GM12865 (cell line): Measurements from ENCODE around the gene CAD.

Source experiments
- DNase-seq: peaks from one replicate; pipeline ENCODE4 v3.0.0; 2010; ENCODE audit warnings: low read depth
- H3K4me3 ChIP-seq: 2 replicates; pipeline ENCODE4 v1.5.1; 2011; ENCODE audit warnings: mild to moderate bottlenecking, low read depth, low read length, control low read depth
- TF ChIP-seq, protein P1 (sequence below): IDR thresholded peaks from 2 replicates; pipeline ENCODE4 v1.5.1; 2011; ENCODE audit warnings: low read length, control low read depth, low read depth, inconsistent platforms; ENCODE audit not compliant: insufficient read depth; ENCODE audit errors: missing control alignments

The CAD gene

DNA sequence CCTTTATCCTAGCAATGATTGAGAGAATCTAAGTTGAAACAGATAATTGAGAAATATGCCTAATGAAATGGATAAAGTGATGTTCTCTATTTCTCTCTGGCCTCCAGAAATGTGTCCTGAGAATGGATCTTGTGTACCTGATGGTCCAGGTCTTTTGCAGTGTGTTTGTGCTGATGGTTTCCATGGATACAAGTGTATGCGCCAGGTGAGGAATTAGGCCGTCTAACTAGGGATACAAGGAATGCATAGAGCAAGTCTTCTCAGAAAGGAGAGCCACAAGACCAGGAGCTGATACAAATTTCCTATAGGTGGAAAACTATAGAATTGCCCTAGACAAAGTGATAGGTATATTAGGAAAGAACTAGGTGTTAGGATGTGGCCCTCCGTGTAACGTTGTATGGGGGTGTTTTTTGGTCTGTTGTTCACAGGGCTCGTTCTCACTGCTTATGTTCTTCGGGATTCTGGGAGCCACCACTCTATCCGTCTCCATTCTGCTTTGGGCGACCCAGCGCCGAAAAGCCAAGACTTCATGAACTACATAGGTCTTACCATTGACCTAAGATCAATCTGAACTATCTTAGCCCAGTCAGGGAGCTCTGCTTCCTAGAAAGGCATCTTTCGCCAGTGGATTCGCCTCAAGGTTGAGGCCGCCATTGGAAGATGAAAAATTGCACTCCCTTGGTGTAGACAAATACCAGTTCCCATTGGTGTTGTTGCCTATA is 592 bp upstream of the CAD start:
- TF ChIP-seq, protein P1, sequence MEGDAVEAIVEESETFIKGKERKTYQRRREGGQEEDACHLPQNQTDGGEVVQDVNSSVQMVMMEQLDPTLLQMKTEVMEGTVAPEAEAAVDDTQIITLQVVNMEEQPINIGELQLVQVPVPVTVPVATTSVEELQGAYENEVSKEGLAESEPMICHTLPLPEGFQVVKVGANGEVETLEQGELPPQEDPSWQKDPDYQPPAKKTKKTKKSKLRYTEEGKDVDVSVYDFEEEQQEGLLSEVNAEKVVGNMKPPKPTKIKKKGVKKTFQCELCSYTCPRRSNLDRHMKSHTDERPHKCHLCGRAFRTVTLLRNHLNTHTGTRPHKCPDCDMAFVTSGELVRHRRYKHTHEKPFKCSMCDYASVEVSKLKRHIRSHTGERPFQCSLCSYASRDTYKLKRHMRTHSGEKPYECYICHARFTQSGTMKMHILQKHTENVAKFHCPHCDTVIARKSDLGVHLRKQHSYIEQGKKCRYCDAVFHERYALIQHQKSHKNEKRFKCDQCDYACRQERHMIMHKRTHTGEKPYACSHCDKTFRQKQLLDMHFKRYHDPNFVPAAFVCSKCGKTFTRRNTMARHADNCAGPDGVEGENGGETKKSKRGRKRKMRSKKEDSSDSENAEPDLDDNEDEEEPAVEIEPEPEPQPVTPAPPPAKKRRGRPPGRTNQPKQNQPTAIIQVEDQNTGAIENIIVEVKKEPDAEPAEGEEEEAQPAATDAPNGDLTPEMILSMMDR: no peak
- H3K4me3 ChIP-seq: peak overlapping the region; percentile 97
- no peak for DNase-seq

DNA sequence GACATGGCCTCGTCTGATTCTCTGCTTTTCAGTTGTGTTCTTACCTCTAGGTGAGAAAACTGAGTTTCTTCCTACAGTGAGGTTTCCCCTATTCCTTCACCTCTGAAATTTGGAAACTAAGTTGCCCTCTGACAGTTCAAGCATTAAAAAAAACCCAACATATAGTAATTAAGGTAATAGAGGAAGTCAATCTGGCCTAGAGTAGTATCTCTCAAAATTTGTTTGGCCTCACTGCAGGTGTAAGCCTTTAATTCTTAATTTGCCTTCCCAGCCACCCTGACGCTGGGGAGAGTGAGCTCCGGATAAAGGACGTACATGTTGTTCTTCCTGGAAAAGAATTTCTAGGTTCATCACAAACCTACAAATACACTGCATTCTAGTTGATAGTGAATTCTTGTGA is 1.4 kb downstream of the CAD start:
- peak overlapping the region; percentile 97 for H3K4me3 ChIP-seq
- TF ChIP-seq, protein P1: no peak
- no peak for DNase-seq

DNA sequence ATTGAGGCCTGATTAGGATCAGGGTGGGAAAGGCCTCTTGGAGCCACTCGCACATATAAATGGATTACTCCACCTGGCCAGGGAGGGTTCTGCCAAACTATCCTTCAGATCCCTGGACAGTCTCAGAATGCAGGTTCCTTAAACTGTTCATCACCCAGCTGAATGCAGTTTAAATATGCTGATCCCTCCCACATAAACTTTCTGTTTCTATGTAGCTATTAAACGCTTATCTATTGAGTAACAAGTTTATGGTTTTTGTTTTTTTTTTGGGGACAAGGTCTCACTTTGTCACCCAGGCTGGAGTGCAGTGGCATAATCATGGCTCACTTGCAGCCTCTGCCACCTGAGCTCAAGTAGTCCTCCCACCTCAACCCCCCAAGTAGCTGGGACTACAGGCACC is 1.9 kb downstream of the CAD start:
- no peak for DNase-seq
- TF ChIP-seq, protein P1: no peak
- no peak overlapping the region for H3K4me3 ChIP-seq

DNA sequence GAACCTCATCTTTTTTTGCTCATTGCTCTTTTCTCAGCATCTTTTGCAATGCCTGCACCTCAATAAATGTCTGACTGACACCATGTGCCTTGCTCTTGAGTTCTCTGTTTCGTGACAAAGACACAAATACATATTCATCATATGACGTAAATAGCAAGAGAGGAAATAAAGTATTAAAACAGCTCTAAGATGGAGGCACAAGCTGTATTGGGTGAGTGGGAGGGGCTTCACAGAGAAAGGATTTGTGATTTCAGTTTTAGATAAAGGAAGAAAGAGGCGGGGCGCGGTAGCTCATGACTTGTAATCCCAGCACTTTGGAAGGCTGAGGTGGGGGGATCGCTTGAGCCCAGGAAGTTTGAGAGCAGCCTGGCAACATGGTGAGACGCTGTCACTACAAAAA is 2.9 kb downstream of the CAD start:
- H3K4me3 ChIP-seq: no peak overlapping the region
- DNase-seq: no peak
- TF ChIP-seq, protein P1: no peak

DNA sequence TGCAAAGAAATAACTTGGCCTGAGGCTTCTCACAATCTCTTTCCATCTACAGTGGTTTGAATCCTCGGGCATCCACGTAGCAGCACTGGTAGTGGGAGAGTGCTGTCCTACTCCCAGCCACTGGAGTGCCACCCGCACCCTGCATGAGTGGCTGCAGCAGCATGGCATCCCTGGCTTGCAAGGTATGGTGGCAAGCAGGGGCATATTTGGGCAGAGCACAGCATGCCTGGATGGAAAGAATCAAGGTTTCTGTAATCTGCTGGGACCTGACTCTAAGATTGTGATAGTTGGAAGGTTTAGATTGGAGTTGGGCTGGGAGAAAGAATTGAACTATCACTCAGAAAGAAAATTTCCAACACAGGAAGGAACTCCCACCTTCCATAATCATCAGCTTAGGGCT is 4.0 kb downstream of the CAD start:
- no peak overlapping the region for H3K4me3 ChIP-seq
- TF ChIP-seq, protein P1: no peak
- DNase-seq: no peak

DNA sequence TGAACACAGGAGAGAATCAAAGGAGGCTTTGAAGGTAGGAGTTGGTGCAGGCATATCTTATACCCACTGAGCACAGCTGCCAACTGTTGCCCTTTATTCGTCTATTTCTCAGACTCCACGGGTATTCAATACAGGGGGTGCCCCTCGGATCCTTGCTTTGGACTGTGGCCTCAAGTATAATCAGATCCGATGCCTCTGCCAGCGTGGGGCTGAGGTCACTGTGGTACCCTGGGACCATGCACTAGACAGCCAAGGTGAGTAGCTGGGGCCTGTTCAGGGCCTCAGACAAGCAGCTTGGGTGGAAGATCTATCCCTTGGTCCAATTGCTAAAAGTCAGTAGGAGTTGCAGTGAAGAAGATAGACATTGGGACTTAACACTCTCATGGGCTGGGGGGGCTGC is 5.2 kb downstream of the CAD start:
- DNase-seq: no peak
- TF ChIP-seq, protein P1: no peak
- no peak overlapping the region for H3K4me3 ChIP-seq

DNA sequence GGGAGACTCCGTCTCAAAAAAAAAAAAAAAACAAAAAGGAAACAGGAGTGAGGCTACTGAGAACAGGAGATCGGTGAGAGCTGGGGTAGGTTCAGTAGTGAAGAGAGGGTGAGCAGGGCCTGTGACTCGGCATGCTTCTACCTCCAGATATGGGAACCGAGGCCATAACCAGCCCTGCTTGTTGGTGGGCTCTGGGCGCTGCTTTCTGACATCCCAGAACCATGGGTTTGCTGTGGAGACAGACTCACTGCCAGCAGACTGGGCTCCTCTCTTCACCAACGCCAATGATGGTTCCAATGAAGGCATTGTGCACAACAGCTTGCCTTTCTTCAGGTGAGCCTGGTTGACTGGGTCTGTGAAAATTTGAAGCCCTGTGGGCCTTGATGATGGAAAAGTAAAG is 6.2 kb downstream of the CAD start:
- no peak overlapping the region for H3K4me3 ChIP-seq
- DNase-seq: no peak
- TF ChIP-seq, protein P1: no peak
